IPS DF 6.9 (cell line): ENCODE data around the gene TAF6.

Experiments
- DNase-seq: peaks from one replicate; pipeline ENCODE4 v3.0.0-alpha.2; 2013; ENCODE audit warnings: low read depth, low spot score
- H3K27ac ChIP-seq: one replicate; pipeline ENCODE4 v1.5.1; 2013; ENCODE audit warnings: low read length, control low read depth
- H3K27me3 ChIP-seq: 2 replicates; pipeline ENCODE4 v1.6.1; 2013; ENCODE audit warnings: mild to moderate bottlenecking, low read length; ENCODE audit not compliant: control insufficient read depth, insufficient read depth
- H3K36me3 ChIP-seq: 2 replicates; pipeline ENCODE4 v1.6.1; 2013; ENCODE audit warnings: low read length; ENCODE audit not compliant: control insufficient read depth, insufficient read depth
- H3K4me1 ChIP-seq: 2 replicates; pipeline ENCODE4 v1.6.1; 2013; ENCODE audit warnings: low read length; ENCODE audit not compliant: control insufficient read depth, insufficient read depth
- H3K4me3 ChIP-seq: 2 replicates; pipeline ENCODE4 v1.5.1; 2013; ENCODE audit warnings: mild to moderate bottlenecking, low read length
- H3K9me3 ChIP-seq: 2 replicates; pipeline ENCODE4 v1.6.1; 2013; ENCODE audit warnings: low read length, inconsistent platforms; ENCODE audit not compliant: control insufficient read depth, insufficient read depth
- WGBS: extraction: QIAGEN DNeasy Blood & Tissue Kit; methylation state at CpG from one replicate; pipeline ENCODE4 v1.1.7; 2013; ENCODE audit warnings: mixed read lengths, missing lambda C conversion rate; ENCODE audit not compliant: insufficient read length, insufficient coverage; 5-methylcytosine and 5-hydroxymethylcytosine counted together

The TAF6 gene

GRCh38 chr7:100102950-100103840 lies 16.0 kb downstream of the TAF6 start:
- no peaks in the 10 kb centered on the region for H3K9me3 ChIP-seq
- peaks cover 34% of the 10 kb centered on the region for H3K36me3 ChIP-seq
- H3K27ac ChIP-seq, result no peak overlapping the region
- no peaks in the 10 kb centered on the region; the same call in 1 of the 2 replicates for H3K4me1 ChIP-seq
- WGBS, result no CpG with 5 or more reads among the region's 17 CpGs
- no peak for DNase-seq
- no peak overlapping the region for H3K4me3 ChIP-seq
- H3K27me3 ChIP-seq, result no peaks in the 10 kb centered on the region

- Histone ChIP-seq H3K27me3 (no peaks in the 10 kb centered on the region), H3K36me3 (peaks cover 34% of the 10 kb centered on the region), H3K4me1 (no peaks in the 10 kb centered on the region; the same call in 1 of the 2 replicates), H3K4me3 (peak within 1 kb of the TSS; percentile 97), H3K27ac (no peak within 1 kb of the TSS), H3K9me3 (no peaks in the 10 kb centered on the region)
- no CpG with 5 or more reads among the region's 80 CpGs for WGBS
- peak; percentile 89 for DNase-seq
These were observed 17.9 kb downstream of the TAF6 start, which contains the start of the genes AP4M1 and MCM7 for GRCh38 chr7:100101016-100101862. Gene AP4M1, plus strand, starts transcription at chr7:100101643. Its CDS starts 72 bp downstream, at chr7:100101715. Gene MCM7, minus strand, starts transcription at chr7:100101397. Its CDS starts 103 bp downstream, at chr7:100101294.

GRCh38 chr7:100100420-100101015 lies 18.6 kb downstream of the TAF6 start:
- Histone ChIP-seq H3K9me3 (no peaks in the 10 kb centered on the region), H3K4me3 (peak overlapping the region; percentile 97), H3K4me1 (no peaks in the 10 kb centered on the region; the same call in 1 of the 2 replicates), H3K36me3 (peaks cover 36% of the 10 kb centered on the region), H3K27me3 (no peaks in the 10 kb centered on the region), H3K27ac (no peak overlapping the region)
- no peak for DNase-seq
- no CpG with 5 or more reads among the region's 61 CpGs for WGBS

- WGBS, result no CpG with 5 or more reads among the region's 12 CpGs
- no peak overlapping the region for H3K27ac ChIP-seq
- H3K4me1 ChIP-seq, result no peaks in the 10 kb centered on the region; the same call in 1 of the 2 replicates
- peaks cover 43% of the 10 kb centered on the region for H3K36me3 ChIP-seq
- no peak for DNase-seq
- no peaks in the 10 kb centered on the region for H3K27me3 ChIP-seq
- no peaks in the 10 kb centered on the region for H3K9me3 ChIP-seq
- peak overlapping the region; percentile 97; the same call in 1 of the 2 replicates for H3K4me3 ChIP-seq
These were observed 19.7 kb downstream of the TAF6 start for GRCh38 chr7:100099452-100099851.

GRCh38 chr7:100098913-100099312 lies 20.2 kb downstream of the TAF6 start:
- no peak for DNase-seq
- Histone ChIP-seq H3K4me1 (no peaks in the 10 kb centered on the region; the same call in 1 of the 2 replicates), H3K4me3 (no peak overlapping the region), H3K9me3 (no peaks in the 10 kb centered on the region), H3K27ac (no peak overlapping the region), H3K36me3 (peaks cover 46% of the 10 kb centered on the region), H3K27me3 (no peaks in the 10 kb centered on the region)
- WGBS, result no CpG with 5 or more reads among the region's 10 CpGs

GRCh38 chr7:100095704-100096103 lies 23.5 kb downstream of the TAF6 start:
- Histone ChIP-seq H3K4me1 (no peaks in the 10 kb centered on the region; the same call in 1 of the 2 replicates), H3K4me3 (no peak overlapping the region), H3K27ac (no peak overlapping the region), H3K9me3 (no peaks in the 10 kb centered on the region), H3K27me3 (no peaks in the 10 kb centered on the region), H3K36me3 (peaks cover 78% of the 10 kb centered on the region)
- WGBS, result no CpG with 5 or more reads among the region's 17 CpGs
- DNase-seq, result no peak

GRCh38 chr7:100095289-100095688 lies 23.9 kb downstream of the TAF6 start:
- no peak for DNase-seq
- no peak overlapping the region for H3K27ac ChIP-seq
- H3K9me3 ChIP-seq, result no peaks in the 10 kb centered on the region
- no peaks in the 10 kb centered on the region; the same call in 1 of the 2 replicates for H3K4me1 ChIP-seq
- peaks cover 80% of the 10 kb centered on the region for H3K36me3 ChIP-seq
- no CpG with 5 or more reads among the region's 9 CpGs for WGBS
- no peaks in the 10 kb centered on the region for H3K27me3 ChIP-seq
- H3K4me3 ChIP-seq, result no peak overlapping the region

- WGBS, result no CpG with 5 or more reads among the region's 16 CpGs
- Histone ChIP-seq H3K27me3 (no peaks in the 10 kb centered on the region), H3K9me3 (no peaks in the 10 kb centered on the region), H3K4me3 (no peak overlapping the region), H3K4me1 (no peaks in the 10 kb centered on the region), H3K27ac (no peak overlapping the region), H3K36me3 (peaks cover 74% of the 10 kb centered on the region)
- DNase-seq, result no peak
These were observed 25.2 kb downstream of the TAF6 start for GRCh38 chr7:100093925-100094486.

GRCh38 chr7:100093498-100093897 lies 25.7 kb downstream of the TAF6 start:
- WGBS, result no CpG with 5 or more reads among the region's 13 CpGs
- H3K9me3 ChIP-seq, result no peaks in the 10 kb centered on the region
- no peak for DNase-seq
- peaks cover 68% of the 10 kb centered on the region for H3K36me3 ChIP-seq
- no peaks in the 10 kb centered on the region for H3K27me3 ChIP-seq
- H3K4me3 ChIP-seq, result no peak overlapping the region
- no peaks in the 10 kb centered on the region for H3K4me1 ChIP-seq
- no peak overlapping the region for H3K27ac ChIP-seq
